Measurements from ENCODE around the gene CXCL9. TPM values are rescaled to one million over a fixed set of nuclear protein-coding genes. Genes with fewer than 3 reads are reported as not detected.

CXCL9 gene
- total and polyA plus RNA-seq, 2 experiments from 2014 or later = not detected

- Histone ChIP-seq H3K4me3 (no peak overlapping the region), H4K20me1 (ENCODE audit: insufficient read depth, poor library complexity, severe bottlenecking) (no peaks in the 10 kb centered on the region), H3K27me3 (no peaks in the 10 kb centered on the region), H3K9me2 (replicated peaks; ENCODE audit: insufficient read depth) (no peaks in the 10 kb centered on the region), H2AFZ (no peak overlapping the region), H3K36me3 (replicated peaks; ENCODE audit: insufficient read depth, low read depth) (no peaks in the 10 kb centered on the region), H3K9me3 (ENCODE audit: low read depth) (no peaks in the 10 kb centered on the region), H3K4me1 (ENCODE audit: insufficient read depth) (peaks cover 3% of the 10 kb centered on the region), H3K4me2 (no peak overlapping the region), H3K79me2 (no peaks in the 10 kb centered on the region), H3K27ac (no peak overlapping the region)
- TF ChIP-seq CTCF (IDR thresholded peaks at IDR 0.05; ENCODE audit: poor library complexity) (no peak), EZH2 (IDR thresholded peaks at IDR 0.05; ENCODE audit: borderline replicate concordance) (no peak), EZH2phosphoT487 (IDR thresholded peaks at IDR 0.05; ENCODE audit: low read depth, severe bottlenecking, unreplicated experiment) (no peak)
- DNase-seq (ENCODE audit: low spot score) = no peak
- WGBS (ENCODE audit: low lambda C conversion rate, missing lambda C conversion rate) = 90% methylated on average over 5 of the region's 5 CpGs
These were observed 2.0 kb upstream of the CXCL9 start for GRCh38 chr4:76009311-76009710.

GRCh38 chr4:76003620-76004019 lies 3.7 kb downstream of the CXCL9 start:
- no peak for DNase-seq (ENCODE audit: low spot score)

GRCh38 chr4:76003035-76003434 lies 4.3 kb downstream of the CXCL9 start:
- Histone ChIP-seq H3K4me3 (no peak overlapping the region), H3K4me1 (ENCODE audit: insufficient read depth) (no peaks in the 10 kb centered on the region), H3K79me2 (no peaks in the 10 kb centered on the region), H3K4me2 (no peak overlapping the region), H4K20me1 (ENCODE audit: insufficient read depth, poor library complexity, severe bottlenecking) (no peaks in the 10 kb centered on the region), H2AFZ (no peak overlapping the region), H3K9me3 (ENCODE audit: low read depth) (no peaks in the 10 kb centered on the region), H3K9me2 (replicated peaks; ENCODE audit: insufficient read depth) (no peaks in the 10 kb centered on the region), H3K36me3 (replicated peaks; ENCODE audit: insufficient read depth, low read depth) (no peaks in the 10 kb centered on the region), H3K27me3 (no peaks in the 10 kb centered on the region), H3K27ac (no peak overlapping the region)
- WGBS (ENCODE audit: low lambda C conversion rate, missing lambda C conversion rate) = 89% methylated on average over 2 of the region's 2 CpGs
- TF ChIP-seq CTCF (IDR thresholded peaks at IDR 0.05; ENCODE audit: poor library complexity) (no peak), EZH2phosphoT487 (IDR thresholded peaks at IDR 0.05; ENCODE audit: low read depth, severe bottlenecking, unreplicated experiment) (no peak), EZH2 (IDR thresholded peaks at IDR 0.05; ENCODE audit: borderline replicate concordance) (no peak)
- DNase-seq (ENCODE audit: low spot score) = no peak

More at GRCh38 chr4:76003620-76004019, 3.7 kb downstream of the CXCL9 start:
- no peaks in the 10 kb centered on the region for H3K36me3 ChIP-seq (replicated peaks; ENCODE audit: insufficient read depth, low read depth)
- H3K4me3 ChIP-seq = no peak overlapping the region
- TF ChIP-seq EZH2phosphoT487 (IDR thresholded peaks at IDR 0.05; ENCODE audit: low read depth, severe bottlenecking, unreplicated experiment) (no peak), CTCF (IDR thresholded peaks at IDR 0.05; ENCODE audit: poor library complexity) (no peak), EZH2 (IDR thresholded peaks at IDR 0.05; ENCODE audit: borderline replicate concordance) (no peak)
- no peak overlapping the region for H3K27ac ChIP-seq
- no peaks in the 10 kb centered on the region for H3K4me1 ChIP-seq (ENCODE audit: insufficient read depth)
- no peaks in the 10 kb centered on the region for H3K79me2 ChIP-seq
- H3K9me3 ChIP-seq (ENCODE audit: low read depth) = no peaks in the 10 kb centered on the region
- H3K4me2 ChIP-seq = no peak overlapping the region
- 86% methylated on average over 3 of the region's 3 CpGs for WGBS (ENCODE audit: low lambda C conversion rate, missing lambda C conversion rate)
- no peak overlapping the region for H2AFZ ChIP-seq
- no peaks in the 10 kb centered on the region for H4K20me1 ChIP-seq (ENCODE audit: insufficient read depth, poor library complexity, severe bottlenecking)
- no peaks in the 10 kb centered on the region for H3K9me2 ChIP-seq (replicated peaks; ENCODE audit: insufficient read depth)
- H3K27me3 ChIP-seq = no peaks in the 10 kb centered on the region

GRCh38 chr4:76002176-76002575 lies 5.1 kb downstream of the CXCL9 start:
- TF ChIP-seq EZH2phosphoT487 (IDR thresholded peaks at IDR 0.05; ENCODE audit: low read depth, severe bottlenecking, unreplicated experiment) (no peak), CTCF (IDR thresholded peaks at IDR 0.05; ENCODE audit: poor library complexity) (no peak), EZH2 (IDR thresholded peaks at IDR 0.05; ENCODE audit: borderline replicate concordance) (no peak)
- H2AFZ ChIP-seq = no peak overlapping the region
- H3K4me2 ChIP-seq = no peak overlapping the region
- H3K79me2 ChIP-seq = no peaks in the 10 kb centered on the region
- no peaks in the 10 kb centered on the region for H3K27me3 ChIP-seq
- H3K4me3 ChIP-seq = no peak overlapping the region
- H3K9me2 ChIP-seq (replicated peaks; ENCODE audit: insufficient read depth) = no peaks in the 10 kb centered on the region
- no peaks in the 10 kb centered on the region for H3K36me3 ChIP-seq (replicated peaks; ENCODE audit: insufficient read depth, low read depth)
- H3K4me1 ChIP-seq (ENCODE audit: insufficient read depth) = no peaks in the 10 kb centered on the region
- H3K27ac ChIP-seq = no peak overlapping the region
- no peaks in the 10 kb centered on the region for H3K9me3 ChIP-seq (ENCODE audit: low read depth)
- peak; percentile 41 for DNase-seq (ENCODE audit: low spot score)
- 82% methylated on average over 4 of the region's 4 CpGs for WGBS (ENCODE audit: low lambda C conversion rate, missing lambda C conversion rate)
- H4K20me1 ChIP-seq (ENCODE audit: insufficient read depth, poor library complexity, severe bottlenecking) = no peaks in the 10 kb centered on the region
